Caco-2 (cell line): ENCODE data around the gene OR2AT4. TPM values are rescaled to one million over a fixed set of nuclear protein-coding genes. Genes with fewer than 3 reads are reported as not detected.
"Not testable (repeated sequence)": the region's sequence is repeated elsewhere in the genome, so short reads cannot be mapped to it uniquely, and the experiment has no call there.

Experiments used
- BruUV-seq: library from RNA; stranded (reverse); fragments of 400-500 nt; replicated peaks from 2 replicates; lab custom pipeline; 2021; lab: Mats Ljungman, UMichigan
- CTCF ChIA-PET: fragments of 300-600 bp; sonication (Branson Sonifier 250); formaldehyde crosslinking; loops from one replicate; lab custom pipeline; 2022; ENCODE audit warnings: antibody characterized with exemption; lab: Charles Lee
- POLR2A ChIA-PET: fragments of 300-600 bp; sonication (Branson Sonifier 250); formaldehyde crosslinking; loops from one replicate; lab custom pipeline; 2022; ENCODE audit warnings: antibody characterized with exemption; lab: Charles Lee
- DNase-seq, 2 experiments: peaks; one replicate each; pipeline versions ENCODE4 v3.0.0 to v3.0.0-alpha.2; 2020 to 2022
- H3K27me3 ChIP-seq: replicated peaks from 2 replicates; pipeline ENCODE4 v1.6.0; 2011; ENCODE audit warnings: low read length; ENCODE audit not compliant: control insufficient read depth, insufficient read depth
- H3K36me3 ChIP-seq: 2 replicates; pipeline ENCODE4 v1.5.1; 2011; ENCODE audit warnings: low read length; ENCODE audit not compliant: control insufficient read depth, insufficient read depth
- H3K4me1 ChIP-seq: fragments of 250-450 bp; sonication (Bioruptor Pico); 2 replicates; pipeline ENCODE4 v1.5.1; 2020; ENCODE audit warnings: mild to moderate bottlenecking
- H3K4me3 ChIP-seq: 2 replicates; pipeline ENCODE4 v1.5.1; 2011; ENCODE audit warnings: low read depth, mild to moderate bottlenecking, control low read depth, low read length
- H3K9me3 ChIP-seq: fragments of 250-450 bp; sonication (Bioruptor Pico); 2 replicates; pipeline ENCODE4 v1.5.1; 2020; ENCODE audit warnings: mild to moderate bottlenecking, moderate library complexity
- H3K27ac Mint-ChIP-seq: one replicate; pipeline ENCODE4 v1.8.0; 2022; ENCODE audit warnings: mixed read lengths; ENCODE audit not compliant: unreplicated experiment
- H3K27me3 Mint-ChIP-seq: one replicate; pipeline ENCODE4 v1.8.0; 2022; ENCODE audit warnings: mixed read lengths; ENCODE audit not compliant: insufficient read depth, unreplicated experiment
- H3K36me3 Mint-ChIP-seq: one replicate; pipeline ENCODE4 v1.8.0; 2022; ENCODE audit warnings: mild to moderate bottlenecking, mixed read lengths; ENCODE audit not compliant: insufficient read depth, unreplicated experiment
- H3K4me1 Mint-ChIP-seq: one replicate; pipeline ENCODE4 v1.8.0; 2022; ENCODE audit warnings: low read depth, mixed read lengths; ENCODE audit not compliant: unreplicated experiment
- H3K4me3 Mint-ChIP-seq: one replicate; pipeline ENCODE4 v1.8.0; 2022; ENCODE audit warnings: mild to moderate bottlenecking, moderate library complexity, mixed read lengths; ENCODE audit not compliant: unreplicated experiment
- H3K9me3 Mint-ChIP-seq: one replicate; pipeline ENCODE4 v1.8.0; 2022; ENCODE audit warnings: mixed read lengths; ENCODE audit not compliant: unreplicated experiment
- CTCF ChIP-seq, 2 experiments: fragments of 200-600 bp in 1 of 2; IDR thresholded peaks; 1 replicate in 1 of 2; 2 replicates in 1 of 2; pipeline versions ENCODE4 v1.5.1 to v1.8.0; 2011 to 2022; ENCODE audit warnings: antibody characterized with exemption in 1 of 2, control low read depth in 1 of 2, inconsistent platforms in 1 of 2, low read depth in 1 of 2, low read length in 1 of 2, mild to moderate bottlenecking in 1 of 2, moderate library complexity in 1 of 2; ENCODE audit not compliant: insufficient read depth in 1 of 2, severe bottlenecking in 1 of 2, unreplicated experiment in 1 of 2
- intact Hi-C: fragments of 100-400 bp; cut with micrococcal nuclease; formaldehyde crosslinking; loops from one replicate; pipeline ENCODE4 v1.10.0; 2022; ENCODE audit not compliant: unreplicated experiment
- total RNA-seq: library from RNA; stranded (reverse); gene quantifications from 2 replicates; pipeline ENCODE4 v1.2.3, GENCODE V29; 2022

Gene OR2AT4
- total RNA-seq, 1 experiment from 2014 or later: not detected

GRCh38 chr11:75041821-75042220 is 54.9 kb downstream of the OR2AT4 start:
- POLR2A ChIA-PET, CTCF ChIA-PET, H3K36me3 Mint-ChIP-seq, H3K27me3 Mint-ChIP-seq, intact Hi-C loops, H3K4me1 Mint-ChIP-seq, H3K9me3 ChIP-seq, DNase-seq, H3K27me3 ChIP-seq, BruUV-seq, H3K27ac Mint-ChIP-seq, H3K4me3 ChIP-seq, H3K36me3 ChIP-seq, H3K4me3 Mint-ChIP-seq: not testable (repeated sequence)
- peaks cover 17% of the 10 kb centered on the region for H3K4me1 ChIP-seq
- H3K9me3 Mint-ChIP-seq: peaks cover 10% of the 10 kb centered on the region

DNA sequence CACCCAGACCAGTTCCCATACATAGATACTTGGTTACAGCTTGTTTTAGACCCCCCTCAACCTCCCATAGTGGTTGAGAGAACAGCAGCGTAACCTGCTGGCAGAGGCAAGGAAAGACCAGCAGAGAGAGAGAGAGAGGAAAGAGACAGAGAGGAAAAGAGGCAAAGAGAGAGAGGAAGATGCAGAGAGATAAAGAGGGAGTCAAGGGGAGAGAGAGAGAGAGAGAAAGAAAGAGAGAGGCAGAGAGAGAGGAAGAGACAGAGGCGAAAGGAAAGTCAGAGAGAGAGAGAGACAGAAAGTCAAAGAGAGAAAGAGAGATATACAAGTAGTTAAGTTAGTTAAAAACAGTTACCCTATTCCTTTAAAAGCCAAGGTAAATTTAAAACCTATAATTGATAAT is 55.4 kb downstream of the OR2AT4 start:
- POLR2A ChIA-PET: no interaction called here
- Histone ChIP-seq H3K36me3 (no peaks in the 10 kb centered on the region), H3K9me3 (no peaks in the 10 kb centered on the region), H3K4me1 (peaks cover 11% of the 10 kb centered on the region), H3K27me3 (no peaks in the 10 kb centered on the region), H3K4me3 (no peak overlapping the region)
- peaks cover 10% of the 10 kb centered on the region for H3K9me3 Mint-ChIP-seq
- no peak for DNase-seq
- no peaks in the 10 kb centered on the region for H3K4me1 Mint-ChIP-seq
- intact Hi-C loops: no loop called here
- no peaks in the 10 kb centered on the region for H3K36me3 Mint-ChIP-seq
- H3K27ac Mint-ChIP-seq: no peak overlapping the region
- no peaks in the 10 kb centered on the region for H3K27me3 Mint-ChIP-seq
- no peak for TF ChIP-seq CTCF (IDR thresholded peaks at IDR 0.05; ENCODE audit: insufficient read depth in 1 of 2, low read depth in 1 of 2, low read length in 1 of 2, severe bottlenecking in 1 of 2, unreplicated experiment in 1 of 2)
- CTCF ChIA-PET: no interaction called here
- H3K4me3 Mint-ChIP-seq: no peak overlapping the region
- no TSS peak for BruUV-seq

DNA sequence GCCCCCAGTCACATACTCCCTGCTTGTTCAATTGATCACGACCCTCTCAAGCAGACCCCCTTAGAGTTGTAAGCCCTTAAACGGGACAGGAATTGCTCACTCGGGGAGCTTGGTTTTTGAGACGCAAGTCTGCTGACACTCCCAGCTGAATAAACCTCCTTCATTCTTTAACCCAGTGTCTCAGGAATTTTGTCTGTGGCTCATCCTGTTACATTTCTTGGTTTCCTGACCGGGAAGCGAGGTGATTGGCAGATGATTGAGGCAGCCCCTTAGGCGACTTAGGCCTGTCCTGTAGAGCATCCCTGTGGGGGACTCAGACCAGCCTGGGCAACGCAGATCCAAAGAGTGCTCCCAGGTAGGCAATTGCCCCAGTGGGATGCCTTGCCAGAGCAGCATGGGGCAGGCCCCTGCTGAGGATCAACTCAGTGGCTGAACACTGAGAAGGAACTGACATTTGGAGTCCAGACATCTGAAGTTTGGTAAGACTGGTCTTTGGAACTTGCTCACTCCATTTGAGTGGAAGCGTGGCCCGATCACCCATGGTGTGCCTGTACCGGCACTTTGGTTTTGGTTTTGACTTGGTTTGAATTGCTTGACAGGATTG is 56.4 kb downstream of the OR2AT4 start:
- Histone ChIP-seq H3K9me3 (no peaks in the 10 kb centered on the region), H3K36me3 (no peaks in the 10 kb centered on the region), H3K27me3 (no peaks in the 10 kb centered on the region), H3K4me1 (0 out of 2 replicates have a peak, but pooled peaks cover 9% of the 10 kb centered on the region), H3K4me3 (no peak overlapping the region)
- CTCF ChIA-PET: interaction anchor here (1.1 kb wide), 1 partner anchor 18 kb away, joined by 3 read pairs; no protein-coding TSS in a partner anchor
- H3K9me3 Mint-ChIP-seq: peaks cover 10% of the 10 kb centered on the region
- no peak overlapping the region for H3K27ac Mint-ChIP-seq
- POLR2A ChIA-PET: no interaction called here
- intact Hi-C loops: no loop called here
- BruUV-seq: no TSS peak
- no peak for DNase-seq
- no peaks in the 10 kb centered on the region for H3K4me1 Mint-ChIP-seq
- no peak overlapping the region for H3K4me3 Mint-ChIP-seq
- no peaks in the 10 kb centered on the region for H3K27me3 Mint-ChIP-seq
- H3K36me3 Mint-ChIP-seq: no peaks in the 10 kb centered on the region
- TF ChIP-seq CTCF (IDR thresholded peaks at IDR 0.05; ENCODE audit: insufficient read depth in 1 of 2, low read depth in 1 of 2, low read length in 1 of 2, severe bottlenecking in 1 of 2, unreplicated experiment in 1 of 2): no peak
